ENCODE data around the gene TSPAN11.
"Not testable (repeated sequence)": the region's sequence is repeated elsewhere in the genome, so short reads cannot be mapped to it uniquely, and the experiment has no call there.

The TSPAN11 gene

DNA sequence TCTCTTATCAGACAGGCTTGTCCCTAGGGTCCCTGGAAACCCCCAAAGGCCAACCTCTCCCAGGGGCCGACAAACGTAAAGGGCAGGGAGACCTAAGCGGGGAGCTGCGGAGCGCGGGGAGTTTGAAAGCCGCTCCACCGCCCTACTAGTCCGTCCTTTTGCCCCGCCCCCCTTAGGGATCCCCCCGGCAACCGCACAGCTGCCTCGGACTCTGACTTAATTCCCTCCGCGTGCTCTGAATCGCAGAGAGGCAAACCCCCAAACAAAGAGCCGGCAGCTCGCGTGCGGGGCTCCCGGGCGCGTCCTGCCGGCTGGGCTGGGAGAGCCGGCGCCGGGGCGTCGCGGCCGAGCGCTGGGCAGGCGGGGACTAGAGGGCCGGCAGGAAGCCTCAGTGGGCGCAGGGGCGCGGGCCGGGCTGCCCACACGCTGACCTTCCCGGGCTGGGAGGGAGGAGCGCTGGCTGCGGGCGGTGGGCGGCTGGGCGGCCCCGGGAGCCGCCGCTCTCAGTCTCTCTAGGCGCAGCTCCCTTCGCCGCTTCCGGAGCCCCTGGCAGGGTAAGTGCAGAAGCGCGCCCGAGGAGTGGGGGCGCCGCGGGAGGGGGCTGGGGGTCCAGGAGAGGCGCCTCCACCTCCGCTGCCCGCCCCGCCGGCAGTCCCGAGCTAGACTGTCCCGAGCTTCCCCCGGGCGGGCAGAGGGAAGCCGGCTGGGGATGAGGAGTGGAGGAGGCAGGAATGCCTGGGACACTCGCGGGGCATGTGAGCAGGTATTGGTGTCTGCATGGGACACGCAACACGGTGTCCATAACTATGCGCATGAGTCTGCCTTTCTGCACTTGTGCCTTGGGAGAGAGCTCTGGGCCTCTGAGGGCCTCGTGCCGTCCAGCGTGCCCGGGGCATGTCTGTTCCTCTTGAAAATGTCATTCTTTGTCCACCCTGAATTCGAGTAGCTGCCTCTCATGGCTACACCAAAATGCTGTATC lies at the start of gene TSPAN11:
Gene TSPAN11 (plus strand): TSS at position 506 of the 979 bp plus-strand sequence. CDS start 27,244 bp downstream, outside the sequence.
- DNase-seq, result no peak

DNA sequence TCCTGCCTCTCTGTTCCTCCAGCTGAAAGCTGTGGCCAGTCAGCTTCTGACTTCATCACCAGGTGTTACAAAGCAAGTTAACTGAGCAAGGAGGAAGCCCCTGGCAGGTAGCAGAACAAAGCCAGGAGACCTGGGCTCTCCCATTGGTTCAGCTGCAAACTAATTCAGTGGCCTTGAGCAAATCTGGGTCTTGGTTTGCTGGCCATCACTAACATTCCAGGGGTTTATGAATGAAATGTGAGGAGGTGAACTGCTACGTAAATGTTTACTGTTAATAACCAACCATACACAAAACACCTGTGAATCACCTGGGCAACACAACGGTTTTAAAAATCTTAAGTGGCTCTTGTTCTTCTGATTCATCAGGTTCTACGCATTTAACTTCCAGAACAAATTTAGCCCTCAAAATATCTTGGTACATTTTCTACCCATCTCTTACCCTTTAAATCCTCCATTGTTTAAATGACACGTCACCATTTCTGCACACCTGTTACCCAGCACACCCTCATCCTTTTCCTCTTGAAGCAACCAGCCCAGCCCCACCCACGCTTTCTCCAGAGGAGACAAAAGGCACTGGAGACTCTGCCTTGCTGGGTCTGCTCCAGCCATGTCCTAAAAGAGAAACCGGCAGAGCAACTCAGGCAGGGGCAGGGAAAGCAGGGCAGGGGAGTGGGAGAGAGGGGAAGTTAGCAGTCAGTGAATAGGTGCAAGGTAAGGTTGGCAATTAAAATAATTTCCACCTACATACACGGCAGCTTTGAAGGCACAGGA lies 49.3 kb upstream of the TSPAN11 start:
- no peak for DNase-seq

- DNase-seq, result no peak
These were observed 48.5 kb upstream of the TSPAN11 start for GRCh38 chr12:30878024-30878423.

- no peak for DNase-seq
These were observed 46.5 kb upstream of the TSPAN11 start for GRCh38 chr12:30880061-30880460.

DNA sequence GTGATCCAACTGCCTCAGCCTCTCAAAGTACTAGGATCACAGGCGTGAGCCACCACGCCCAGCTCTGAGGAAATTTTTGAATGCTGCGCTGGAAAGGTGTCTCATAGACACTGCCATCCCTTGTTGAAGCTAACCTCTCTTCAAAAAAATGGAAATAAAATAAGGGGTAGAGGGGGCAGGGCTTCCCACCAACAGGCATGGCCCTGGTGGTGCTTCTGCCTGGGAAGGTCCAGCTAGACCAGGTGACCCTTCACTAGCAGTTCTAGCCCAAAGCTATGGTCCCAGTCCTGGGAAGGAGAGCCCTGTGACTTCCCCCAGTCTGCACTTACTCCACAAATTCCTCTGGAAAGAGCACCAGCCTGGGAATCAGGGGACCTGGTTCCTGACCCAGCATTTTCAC lies 45.7 kb upstream of the TSPAN11 start:
- DNase-seq, result no peak

- no peak for DNase-seq
These were observed 43.8 kb upstream of the TSPAN11 start for GRCh38 chr12:30882706-30883105.

DNA sequence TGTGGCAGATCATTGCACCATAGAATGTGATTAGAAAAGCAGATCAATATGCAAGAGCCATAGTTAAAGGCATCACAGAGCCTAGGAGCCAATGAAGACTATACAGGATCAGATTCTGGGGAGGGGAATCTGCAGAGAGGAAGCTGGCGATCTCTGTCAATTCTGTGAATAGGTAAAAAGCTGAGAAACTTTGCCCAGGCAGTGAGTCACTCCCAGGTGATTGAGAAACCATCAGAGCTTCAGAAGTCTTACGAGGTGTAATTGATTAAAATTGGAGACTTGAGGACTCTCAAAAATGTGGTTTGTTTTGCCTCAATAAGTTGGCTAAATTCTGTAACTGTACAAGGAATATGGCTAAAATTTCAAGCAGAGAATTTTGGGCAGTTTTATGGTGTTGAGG lies 41.7 kb upstream of the TSPAN11 start:
- DNase-seq, result no peak

DNA sequence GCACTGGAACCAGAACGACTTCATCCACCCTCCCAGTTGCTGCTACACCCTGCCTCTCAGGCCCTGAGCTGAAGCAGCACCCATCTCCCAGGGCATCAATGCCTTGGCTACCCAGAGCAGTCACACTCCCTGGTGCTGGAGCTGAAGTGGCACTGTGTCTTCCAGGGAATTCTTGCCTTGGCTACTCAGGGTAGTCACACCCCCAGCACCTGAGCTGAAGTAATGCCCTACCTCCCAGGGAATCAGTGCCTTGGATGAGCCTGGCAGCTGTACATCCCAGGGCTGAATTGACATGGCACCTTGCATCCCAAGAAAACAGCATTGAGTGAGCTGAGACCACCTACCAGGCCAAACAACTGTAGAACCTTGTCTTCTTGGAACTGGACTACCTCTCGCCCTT lies 41.2 kb upstream of the TSPAN11 start:
- no peak for DNase-seq

- no peak for DNase-seq
These were observed 39.3 kb upstream of the TSPAN11 start for GRCh38 chr12:30887226-30887625.

GRCh38 chr12:30888241-30888640 lies 38.3 kb upstream of the TSPAN11 start:
- DNase-seq, result no peak

GRCh38 chr12:30894531-30894930 lies 32.0 kb upstream of the TSPAN11 start:
- not testable (repeated sequence) for DNase-seq

DNA sequence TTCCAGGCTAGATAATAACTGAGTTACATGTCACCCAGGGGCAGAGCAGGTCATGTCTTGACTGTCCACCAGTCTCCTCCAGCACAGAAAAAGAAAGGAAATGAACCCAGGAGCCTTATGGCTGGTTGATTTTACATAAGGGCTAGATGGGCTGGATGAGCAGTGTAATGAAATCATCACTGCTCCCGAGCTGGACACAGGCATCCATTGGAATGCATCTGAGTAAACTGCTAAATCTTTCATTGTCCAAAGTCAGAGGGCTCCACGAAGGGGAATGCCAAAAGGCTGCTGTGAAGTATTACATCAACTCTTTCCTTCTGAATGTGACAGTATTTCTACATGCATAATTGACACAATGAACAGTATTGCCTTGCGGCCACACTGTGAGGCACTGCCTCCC lies 30.1 kb upstream of the TSPAN11 start:
- no peak for DNase-seq

DNA sequence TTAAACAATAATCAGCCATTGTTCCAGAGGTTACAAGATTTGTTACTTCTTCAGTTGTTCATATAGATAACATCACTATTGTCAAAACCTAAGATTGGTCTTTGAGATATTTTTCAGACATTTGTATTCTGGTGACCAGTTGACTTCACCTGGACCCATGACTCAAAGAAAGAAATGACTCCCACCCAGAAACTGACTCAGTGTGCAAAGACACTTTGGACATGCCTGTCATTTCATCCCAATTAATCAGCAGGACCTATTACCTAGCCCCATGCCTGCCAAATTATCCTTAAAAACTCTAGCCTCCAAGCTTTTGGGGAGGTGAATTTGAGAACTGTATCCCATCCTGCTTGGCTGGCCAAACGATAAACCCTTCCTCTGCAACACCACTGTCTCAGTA lies 27.7 kb upstream of the TSPAN11 start:
- no peak for DNase-seq

DNA sequence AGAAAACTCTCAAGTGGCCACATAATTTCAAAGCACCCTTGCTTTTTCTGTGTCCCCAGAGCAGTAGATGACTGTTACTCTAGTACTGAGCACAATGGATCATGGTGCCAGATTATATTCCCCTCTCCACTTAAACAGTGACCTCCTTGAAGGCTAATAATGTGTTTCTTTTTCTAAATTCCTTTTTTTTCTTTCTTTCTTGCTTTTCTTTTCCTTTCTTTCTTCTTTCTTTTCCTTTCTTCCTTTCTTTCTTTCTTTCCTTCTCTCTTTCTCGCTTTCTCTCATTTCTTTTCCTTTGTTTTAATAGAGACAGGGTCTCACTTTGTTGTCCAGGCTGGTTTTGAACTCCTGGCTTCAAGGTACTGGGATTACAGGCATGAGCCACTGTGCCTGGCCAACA lies 26.2 kb upstream of the TSPAN11 start:
- DNase-seq, result no peak

GRCh38 chr12:30902001-30902400 lies 24.5 kb upstream of the TSPAN11 start:
- DNase-seq, result no peak

- no peak for DNase-seq
These were observed 24.0 kb upstream of the TSPAN11 start for GRCh38 chr12:30902596-30902995.

- DNase-seq, result no peak
These were observed 21.0 kb upstream of the TSPAN11 start for GRCh38 chr12:30905463-30906009.

DNA sequence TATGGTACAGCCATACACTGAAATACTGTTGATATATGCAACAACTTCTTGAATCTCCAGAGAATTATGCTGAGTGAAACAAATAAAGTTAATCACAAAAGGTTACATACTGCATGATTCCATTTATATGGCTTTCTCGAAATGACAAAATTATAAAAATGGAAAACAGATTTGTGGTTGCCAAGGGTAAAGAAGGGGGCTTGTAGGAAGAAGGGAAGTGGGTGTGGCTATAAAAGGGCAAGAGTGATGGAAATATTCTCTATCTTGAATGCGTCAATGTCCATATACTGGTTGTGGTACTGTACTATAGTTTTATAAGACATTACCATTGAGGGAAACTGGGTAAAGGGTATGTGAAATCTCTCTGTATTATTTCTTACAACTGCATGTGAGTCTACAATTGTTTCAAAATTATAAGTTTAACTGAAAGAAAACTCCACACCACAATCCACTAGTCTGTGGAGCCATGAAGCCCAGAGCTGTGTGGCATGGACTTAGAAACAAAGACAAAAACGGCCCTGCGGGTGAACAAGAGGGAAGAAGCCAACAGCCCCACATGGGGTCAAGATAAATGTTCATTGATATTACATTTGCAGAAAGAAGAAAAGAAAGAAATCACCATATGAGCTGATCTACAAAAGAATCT lies 18.3 kb upstream of the TSPAN11 start:
- no peak for DNase-seq

GRCh38 chr12:30908722-30909348 lies 17.7 kb upstream of the TSPAN11 start:
- no peak for DNase-seq

DNA sequence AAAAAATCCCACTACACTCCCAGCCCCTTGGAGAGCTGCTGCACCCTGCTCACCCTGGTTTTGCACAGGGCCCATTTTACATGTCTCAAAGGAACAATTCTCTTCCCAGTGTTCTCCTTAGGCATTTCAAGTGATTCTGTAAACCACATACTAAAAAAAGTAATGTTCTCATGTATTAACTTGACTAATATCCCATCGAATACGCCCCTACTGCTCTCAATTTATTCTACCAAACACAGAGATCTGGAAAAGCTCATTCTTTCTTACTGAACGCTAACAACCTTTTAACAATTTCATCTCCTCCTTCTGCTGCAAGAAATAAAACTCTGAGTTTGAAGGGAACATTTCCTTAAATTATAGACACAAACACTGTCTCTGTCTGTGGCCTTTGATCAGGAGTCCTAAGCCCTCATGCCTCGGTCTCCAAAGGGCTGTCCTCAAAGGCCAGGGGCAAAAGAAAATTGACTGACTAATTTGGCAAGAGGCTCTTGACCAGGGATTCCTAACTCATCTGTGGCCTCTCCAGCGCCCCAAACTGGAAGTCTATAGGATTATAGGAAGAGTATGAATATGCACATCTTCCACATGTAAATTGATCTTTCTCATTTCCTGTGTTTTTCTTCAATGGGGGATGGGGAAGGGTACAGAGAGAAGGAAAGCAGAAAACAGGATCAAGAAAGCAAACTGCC lies 17.1 kb upstream of the TSPAN11 start:
- no peak for DNase-seq

DNA sequence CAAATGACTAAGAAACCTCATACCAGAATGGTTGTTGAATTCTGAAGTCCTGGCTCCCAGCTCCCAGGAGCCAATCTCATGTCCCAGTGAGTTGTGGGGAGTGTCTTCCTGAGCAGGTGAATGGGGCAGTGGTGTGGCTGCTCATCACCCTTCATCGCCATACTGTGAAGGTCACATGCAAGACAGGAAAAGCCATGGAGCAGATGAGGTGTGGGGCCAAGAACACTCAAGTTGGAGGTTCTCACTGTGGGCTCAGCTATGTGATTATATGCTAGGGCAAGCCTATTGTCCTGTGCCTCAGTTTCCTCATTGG lies 16.6 kb upstream of the TSPAN11 start:
- DNase-seq, result no peak

GRCh38 chr12:30911207-30911606 lies 15.3 kb upstream of the TSPAN11 start:
- no peak for DNase-seq
